T-helper 9 cell (primary cell): ENCODE data around the gene CTRL.
A peak's percentile ranks its signal among the peaks of the same experiment; 100 is the strongest.

Experiments
- DNase-seq: peaks from one replicate; pipeline ENCODE4 v3.0.0-alpha.2; 2020

CTRL gene

DNA sequence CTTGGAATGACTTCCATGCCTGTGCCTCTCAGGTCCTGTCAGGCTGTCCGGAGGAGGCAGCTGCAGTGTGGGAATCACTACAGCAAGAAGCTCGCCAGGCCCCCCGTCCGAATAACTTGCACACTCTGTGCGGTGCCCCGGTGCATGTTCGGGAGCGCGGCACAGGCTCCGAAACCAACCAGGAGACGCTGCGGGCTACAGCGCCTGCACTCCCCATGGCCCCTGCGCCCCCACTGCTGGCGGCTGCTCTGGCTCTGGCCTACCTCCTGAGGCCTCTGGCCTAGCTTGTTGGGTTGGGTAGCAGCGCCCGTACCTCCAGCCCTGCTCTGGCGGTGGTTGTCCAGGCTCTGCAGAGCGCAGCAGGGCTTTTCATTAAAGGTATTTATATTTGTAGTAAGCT is 45.7 kb downstream of the CTRL start:
- DNase-seq: no peak

DNA sequence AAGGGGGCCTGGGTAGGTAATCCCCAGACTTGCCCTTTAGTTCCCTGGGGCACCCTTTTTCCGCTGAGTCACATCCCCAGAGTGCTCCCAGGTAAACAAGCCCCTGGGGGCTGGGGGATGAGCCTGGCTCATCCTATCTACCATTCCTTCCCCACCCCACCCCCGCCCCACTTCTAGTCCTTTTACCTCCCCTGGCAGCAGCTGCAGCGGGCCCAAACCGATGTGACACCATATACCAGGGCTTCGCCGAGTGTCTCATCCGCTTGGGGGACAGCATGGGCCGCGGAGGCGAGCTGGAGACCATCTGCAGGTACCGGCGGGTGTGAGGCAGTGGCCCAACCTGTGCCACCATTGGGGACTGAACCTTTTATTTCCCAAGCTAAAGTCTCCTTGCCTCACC is 46.1 kb downstream of the CTRL start:
- no peak for DNase-seq

DNA sequence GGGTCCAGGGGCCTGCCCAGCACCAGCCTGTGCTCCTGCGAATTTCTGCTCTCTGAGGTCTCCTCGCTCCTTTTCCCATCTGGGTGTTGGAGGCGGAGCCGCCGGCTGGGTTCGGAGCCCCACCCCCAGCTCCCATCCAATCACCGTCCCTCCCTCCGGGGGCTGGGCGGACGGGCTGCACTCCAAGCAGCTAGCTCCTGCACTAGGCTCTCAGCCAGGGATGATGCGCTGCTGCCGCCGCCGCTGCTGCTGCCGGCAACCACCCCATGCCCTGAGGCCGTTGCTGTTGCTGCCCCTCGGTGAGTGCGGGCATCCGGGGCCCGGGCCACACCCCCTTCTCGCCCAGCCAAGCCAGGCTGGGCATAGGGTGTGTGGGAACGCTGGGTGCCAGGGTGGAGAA is 47.0 kb downstream of the CTRL start, which contains the start of gene NRN1L:
NRN1L (plus strand) TSS at position 202 of the 400 bp plus-strand sequence; CDS start at position 221, 19 bp downstream.
- DNase-seq: no peak

DNA sequence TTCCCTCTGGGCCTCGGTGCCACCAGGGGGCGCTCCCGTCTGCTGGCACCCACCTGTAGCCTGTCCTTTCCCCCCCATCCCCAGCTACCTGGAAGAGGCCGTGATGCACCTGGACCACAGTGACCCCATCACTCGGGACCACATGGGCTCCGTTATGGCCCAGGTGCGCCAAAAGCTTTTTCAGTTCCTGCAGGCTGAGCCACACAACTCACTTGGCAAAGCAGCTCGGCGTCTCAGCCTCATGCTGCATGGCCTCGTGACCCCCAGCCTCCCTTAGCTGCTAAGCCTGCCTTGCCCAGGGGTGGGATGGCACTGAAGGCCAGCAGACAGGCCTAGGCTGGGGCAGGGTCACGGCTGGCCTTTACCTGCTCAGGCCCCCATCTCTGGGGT is 47.8 kb downstream of the CTRL start:
- peak; percentile 76 for DNase-seq

DNA sequence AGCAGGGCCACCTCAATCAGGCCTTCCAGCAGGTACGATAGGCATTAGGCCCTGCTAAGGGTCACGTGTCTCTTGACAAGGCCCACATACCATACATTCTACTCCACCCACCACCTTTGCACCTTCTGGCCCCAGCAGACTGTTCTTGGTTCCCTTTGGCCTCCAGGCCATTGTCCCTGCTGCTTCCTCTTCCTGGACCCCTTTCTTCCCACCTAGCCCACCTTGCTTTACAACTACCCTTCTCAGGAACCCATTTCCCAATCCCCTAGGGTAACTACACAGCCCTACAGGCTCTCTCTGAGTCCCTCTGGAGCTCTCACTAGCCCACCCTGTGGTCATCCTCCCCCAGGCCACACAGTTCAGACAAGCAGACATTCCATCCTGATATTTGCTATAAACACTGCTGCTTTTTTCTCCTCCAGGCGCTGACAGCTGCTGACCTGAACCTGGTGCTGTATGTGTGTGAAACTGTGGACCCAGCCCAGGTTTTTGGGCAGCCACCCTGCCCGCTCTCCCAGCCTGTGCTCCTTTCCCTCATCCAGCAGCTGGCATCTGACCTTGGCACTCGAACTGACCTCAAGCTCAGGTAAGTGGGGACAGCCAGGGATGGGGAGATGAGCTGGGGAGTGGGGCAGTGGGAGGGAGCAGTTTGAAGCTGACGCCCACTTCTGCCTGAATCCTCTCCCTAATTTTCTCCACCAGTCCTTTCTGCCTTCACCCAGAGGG is 48.4 kb downstream of the CTRL start:
- DNase-seq: no peak

DNA sequence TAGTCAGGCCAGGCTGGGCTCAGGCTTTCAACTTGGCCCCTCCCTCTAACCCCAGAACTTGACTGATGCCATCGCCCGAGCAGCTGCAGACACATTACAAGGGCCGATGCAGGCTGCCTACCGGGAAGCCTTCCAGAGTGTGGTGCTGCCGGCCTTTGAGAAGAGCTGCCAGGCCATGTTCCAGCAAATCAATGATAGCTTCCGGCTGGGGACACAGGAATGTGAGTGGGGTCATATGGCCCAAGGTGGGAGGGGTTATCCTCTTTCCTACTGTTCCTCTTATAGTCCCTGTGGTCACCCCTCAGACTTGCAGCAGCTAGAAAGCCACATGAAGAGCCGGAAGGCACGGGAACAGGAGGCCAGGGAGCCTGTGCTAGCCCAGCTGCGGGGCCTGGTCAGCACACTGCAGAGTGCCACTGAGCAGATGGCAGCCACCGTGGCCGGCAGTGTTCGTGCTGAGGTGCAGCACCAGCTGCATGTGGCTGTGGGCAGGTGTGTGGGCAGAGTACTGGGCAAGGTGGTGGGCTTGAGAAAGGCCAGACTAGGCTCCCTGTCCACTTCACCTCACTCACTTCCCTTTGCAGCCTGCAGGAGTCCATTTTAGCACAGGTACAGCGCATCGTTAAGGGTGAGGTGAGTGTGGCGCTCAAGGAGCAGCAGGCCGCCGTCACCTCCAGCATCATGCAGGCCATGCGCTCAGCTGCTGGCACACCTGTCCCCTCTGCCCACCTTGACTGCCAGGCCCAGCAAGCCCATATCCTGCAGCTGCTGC is 49.1 kb downstream of the CTRL start:
- no peak for DNase-seq

DNA sequence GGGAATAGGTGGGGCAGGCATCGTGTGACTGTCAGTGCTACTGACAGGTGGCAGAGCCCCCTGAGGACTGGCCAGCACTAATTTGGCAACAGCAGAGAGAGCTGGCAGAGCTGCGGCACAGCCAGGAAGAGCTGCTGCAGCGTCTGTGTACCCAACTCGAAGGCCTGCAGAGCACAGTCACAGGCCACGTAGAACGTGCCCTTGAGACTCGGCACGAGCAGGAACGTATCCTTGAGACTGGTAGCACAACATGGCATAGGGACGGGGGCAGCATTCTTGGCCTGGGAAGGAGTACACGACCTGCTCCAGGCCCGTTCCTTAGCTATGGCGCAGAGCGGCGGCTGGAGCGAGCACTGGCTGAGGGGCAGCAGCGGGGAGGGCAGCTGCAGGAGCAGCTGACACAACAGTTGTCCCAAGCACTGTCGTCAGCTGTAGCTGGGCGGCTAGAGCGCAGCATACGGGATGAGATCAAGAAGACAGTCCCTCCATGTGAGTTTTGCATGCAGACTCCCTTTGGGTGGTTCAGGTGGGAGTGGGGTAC is 50.0 kb downstream of the CTRL start:
- DNase-seq: no peak

DNA sequence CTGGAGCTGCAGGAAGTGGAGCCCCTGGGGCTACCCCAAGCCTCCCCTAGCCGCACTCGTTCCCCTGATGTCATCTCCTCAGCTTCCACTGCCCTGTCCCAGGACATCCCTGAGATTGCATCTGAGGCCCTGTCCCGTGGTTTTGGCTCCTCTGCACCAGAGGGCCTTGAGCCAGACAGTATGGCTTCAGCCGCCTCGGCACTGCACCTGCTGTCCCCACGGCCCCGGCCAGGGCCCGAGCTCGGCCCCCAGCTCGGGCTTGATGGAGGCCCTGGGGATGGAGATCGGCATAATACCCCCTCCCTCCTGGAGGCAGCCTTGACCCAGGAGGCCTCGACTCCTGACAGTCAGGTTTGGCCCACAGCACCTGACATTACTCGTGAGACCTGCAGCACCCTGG is 51.1 kb downstream of the CTRL start:
- DNase-seq: no peak

DNA sequence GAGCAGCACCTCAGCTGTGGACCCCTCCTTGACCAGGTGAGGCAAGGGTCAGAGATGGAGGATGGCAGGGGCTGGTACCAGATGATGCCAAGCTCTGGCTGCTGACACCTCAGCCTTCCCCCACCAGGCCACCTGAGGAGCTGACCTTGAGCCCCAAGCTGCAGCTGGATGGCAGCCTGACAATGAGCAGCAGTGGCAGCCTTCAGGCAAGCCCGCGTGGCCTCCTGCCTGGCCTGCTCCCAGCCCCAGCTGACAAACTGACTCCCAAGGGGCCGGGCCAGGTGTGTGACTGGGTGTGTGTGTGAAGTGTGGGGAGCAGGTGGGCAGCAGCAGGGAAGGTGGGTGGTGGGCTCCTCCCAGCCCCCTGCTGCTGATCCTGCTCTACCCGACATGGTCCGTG is 51.7 kb downstream of the CTRL start:
- no peak for DNase-seq
